Measurements from ENCODE around the gene SPEN. TPM values are rescaled to one million over a fixed set of nuclear protein-coding genes. Genes with fewer than 3 reads are reported as not detected.

Gene SPEN
- total and polyA plus RNA-seq, 2 of the 13 experiments (the other 11 are each of a cell fraction or from before 2014, with no cell fraction given): 4.8 to 14.0 TPM

DNA sequence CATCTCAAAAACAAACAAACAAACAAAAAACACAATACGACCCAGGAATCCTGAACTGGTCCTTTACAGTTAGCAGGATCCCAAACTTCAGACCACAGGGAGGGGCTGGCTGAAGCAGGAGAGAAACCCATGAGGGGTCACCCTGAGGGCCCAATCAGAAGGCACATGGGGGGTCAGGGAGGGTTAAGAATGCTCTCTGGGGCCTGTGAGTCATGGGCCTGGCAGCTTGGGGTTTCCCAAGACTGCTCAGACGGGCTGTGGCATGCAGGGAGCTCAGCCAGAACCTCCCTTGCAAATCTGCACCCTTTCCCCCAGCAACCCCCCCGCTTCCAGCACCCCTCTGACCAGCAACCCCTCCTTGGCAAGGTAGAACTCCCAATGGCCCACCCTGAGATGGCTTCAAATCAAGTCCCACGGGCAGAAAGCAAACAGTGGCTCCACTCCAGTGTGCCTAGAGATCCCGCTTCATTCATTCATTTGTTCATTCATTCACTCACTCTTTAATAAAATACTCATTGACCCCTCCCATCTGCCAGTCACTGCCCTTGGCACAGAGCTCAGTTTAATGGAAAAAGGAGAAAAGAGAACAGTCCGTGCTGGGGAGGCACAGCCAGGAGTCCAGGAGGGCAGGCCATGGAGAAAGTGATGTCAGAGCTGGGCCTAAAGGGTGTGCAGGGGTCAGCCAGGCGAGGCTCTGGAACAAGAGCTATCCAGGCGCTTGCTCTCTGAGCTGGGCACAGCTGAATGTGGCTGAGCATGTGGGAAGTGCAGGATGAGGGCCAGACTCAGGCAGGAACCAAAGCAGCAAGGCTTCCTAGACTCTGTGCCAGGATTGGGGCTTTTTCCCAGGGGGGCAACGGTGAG lies 48.3 kb upstream of the SPEN start (continued):
- TF ChIP-seq AHDC1 (CRISPR knock-in tag; IDR thresholded peaks at IDR 0.05; ENCODE audit: borderline replicate concordance) (peak; percentile 46; the same call in 1 of the 2 replicates), IRF9 (CRISPR knock-in tag; IDR thresholded peaks at IDR 0.05; ENCODE audit: borderline replicate concordance) (0 out of 2 replicates have a peak, but pooled peaks have one; percentile 25), MTF2 (CRISPR knock-in tag; IDR thresholded peaks at IDR 0.05; ENCODE audit: borderline replicate concordance) (no peak), ZNF788 (CRISPR knock-in tag; IDR thresholded peaks at IDR 0.05; ENCODE audit: borderline replicate concordance) (0 out of 2 replicates have a peak, but pooled peaks have one; percentile 30), ZNF24 (IDR thresholded peaks at IDR 0.05) (peak; percentile 88), TEAD3 (CRISPR knock-in tag; optimal IDR thresholded peaks at IDR 0.05; ENCODE audit: borderline replicate concordance) (peak; percentile 32), ZC3H4 (CRISPR knock-in tag; IDR thresholded peaks at IDR 0.05; ENCODE audit: borderline replicate concordance) (no peak), ZBTB1 (CRISPR knock-in tag; IDR thresholded peaks at IDR 0.05; ENCODE audit: borderline replicate concordance) (no peak), ZNF687 (CRISPR knock-in tag; IDR thresholded peaks at IDR 0.05) (peak; percentile 72), PHF8 (CRISPR knock-in tag; IDR thresholded peaks at IDR 0.05) (0 out of 2 replicates have a peak, but pooled peaks have one; percentile 0), ARID4A (CRISPR knock-in tag; IDR thresholded peaks at IDR 0.05; ENCODE audit: borderline replicate concordance) (no peak; the same call in 1 of the 2 replicates)
